T-helper 9 cell (primary cell): ENCODE measurements around the gene AQP4.

Experiments
- DNase-seq: peaks from one replicate; pipeline ENCODE4 v3.0.0-alpha.2; 2020

AQP4 gene

GRCh38 chr18:26832302-26832701 is 33.2 kb downstream of the AQP4 start:
- DNase-seq, result no peak

DNA sequence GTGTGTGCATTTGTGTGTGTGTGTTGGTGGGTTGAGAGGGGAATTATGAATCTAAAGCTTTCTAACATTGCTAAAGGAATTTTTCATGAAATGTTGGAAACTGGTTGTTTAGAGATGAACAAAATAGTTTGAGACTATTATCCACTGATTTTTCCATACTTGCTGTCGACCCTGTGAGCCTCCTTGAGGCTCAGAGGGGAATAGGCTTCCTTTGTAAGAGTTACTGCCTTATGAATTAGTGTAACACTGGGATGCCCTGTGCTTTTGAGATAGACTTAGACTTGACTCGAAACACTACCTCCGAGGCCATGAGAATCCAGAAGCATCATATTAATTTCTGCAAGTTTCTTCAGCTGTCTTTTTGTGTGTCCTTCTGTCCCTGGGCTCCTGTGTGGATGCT is 37.9 kb downstream of the AQP4 start:
- no peak for DNase-seq

GRCh38 chr18:26826656-26827235 is 38.8 kb downstream of the AQP4 start:
- no peak for DNase-seq

- no peak for DNase-seq
Observed at GRCh38 chr18:26821181-26821580, 44.3 kb downstream of the AQP4 start.

- no peak for DNase-seq
Observed at GRCh38 chr18:26819046-26819445, 46.5 kb downstream of the AQP4 start.

DNA sequence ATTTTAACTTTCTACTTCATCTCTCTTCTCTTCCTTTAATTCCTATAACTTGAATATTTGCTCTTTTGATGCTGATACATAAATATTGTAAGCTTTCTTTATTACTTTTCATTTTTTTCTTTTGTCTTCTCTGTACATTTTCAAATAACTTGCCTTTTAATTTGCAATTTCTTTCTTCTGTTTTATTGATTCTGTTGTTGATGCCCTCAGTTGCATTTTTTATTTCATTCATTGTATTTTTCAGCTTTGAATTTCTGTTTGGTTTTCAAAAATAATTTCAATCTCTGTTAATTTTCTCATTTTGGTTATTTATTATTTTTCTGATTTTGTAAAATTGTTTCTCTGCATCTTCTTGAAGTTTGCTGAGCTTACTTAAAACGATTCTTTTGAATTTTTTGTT is 47.0 kb downstream of the AQP4 start:
- no peak for DNase-seq

GRCh38 chr18:26813043-26813442 is 52.5 kb downstream of the AQP4 start:
- no peak for DNase-seq

DNA sequence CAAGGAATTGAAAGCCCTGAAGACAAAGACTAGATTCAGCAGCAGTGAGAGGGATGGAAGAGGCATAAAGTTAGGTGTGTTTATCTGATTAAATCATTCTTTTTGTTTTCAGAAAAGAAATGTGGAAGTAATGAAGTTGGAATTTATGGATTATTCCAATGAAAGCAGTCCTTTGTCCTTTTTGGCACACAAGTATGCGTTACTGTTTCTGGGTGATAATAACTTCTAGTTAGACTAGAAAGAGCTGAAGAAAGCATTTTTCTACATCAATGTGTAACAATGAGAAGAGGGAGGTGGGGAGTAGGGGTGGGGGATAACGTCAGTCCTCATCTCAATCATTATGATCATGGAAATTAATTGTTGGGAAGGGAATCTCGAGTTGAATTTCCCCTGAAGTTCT is 53.0 kb downstream of the AQP4 start:
- DNase-seq, result no peak

- no peak for DNase-seq
Observed at GRCh38 chr18:26809346-26809745, 56.2 kb downstream of the AQP4 start.

- no peak for DNase-seq
Observed at GRCh38 chr18:26806224-26806623, 59.3 kb downstream of the AQP4 start.

DNA sequence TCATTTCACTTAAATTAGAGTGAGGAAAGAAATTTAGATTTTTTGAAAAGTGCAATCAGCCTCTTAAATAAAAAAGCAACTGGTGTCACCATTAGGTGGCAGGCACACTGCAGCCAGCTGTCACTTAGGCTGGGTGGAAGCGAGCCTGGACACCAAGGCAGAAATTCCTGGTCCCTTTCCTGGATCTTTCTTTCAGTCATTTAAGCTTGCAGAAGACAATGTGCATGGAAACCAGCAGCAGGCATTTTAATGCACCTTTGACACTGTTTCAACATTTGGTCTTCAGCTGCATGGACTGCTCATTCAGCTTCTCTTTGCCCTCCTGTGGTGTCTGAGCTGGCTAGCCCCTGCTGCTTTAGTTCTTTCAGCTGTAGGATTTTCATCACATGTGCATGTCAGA is 61.0 kb downstream of the AQP4 start:
- no peak for DNase-seq

- no peak for DNase-seq
Observed at GRCh38 chr18:26803643-26804042, 61.9 kb downstream of the AQP4 start.

DNA sequence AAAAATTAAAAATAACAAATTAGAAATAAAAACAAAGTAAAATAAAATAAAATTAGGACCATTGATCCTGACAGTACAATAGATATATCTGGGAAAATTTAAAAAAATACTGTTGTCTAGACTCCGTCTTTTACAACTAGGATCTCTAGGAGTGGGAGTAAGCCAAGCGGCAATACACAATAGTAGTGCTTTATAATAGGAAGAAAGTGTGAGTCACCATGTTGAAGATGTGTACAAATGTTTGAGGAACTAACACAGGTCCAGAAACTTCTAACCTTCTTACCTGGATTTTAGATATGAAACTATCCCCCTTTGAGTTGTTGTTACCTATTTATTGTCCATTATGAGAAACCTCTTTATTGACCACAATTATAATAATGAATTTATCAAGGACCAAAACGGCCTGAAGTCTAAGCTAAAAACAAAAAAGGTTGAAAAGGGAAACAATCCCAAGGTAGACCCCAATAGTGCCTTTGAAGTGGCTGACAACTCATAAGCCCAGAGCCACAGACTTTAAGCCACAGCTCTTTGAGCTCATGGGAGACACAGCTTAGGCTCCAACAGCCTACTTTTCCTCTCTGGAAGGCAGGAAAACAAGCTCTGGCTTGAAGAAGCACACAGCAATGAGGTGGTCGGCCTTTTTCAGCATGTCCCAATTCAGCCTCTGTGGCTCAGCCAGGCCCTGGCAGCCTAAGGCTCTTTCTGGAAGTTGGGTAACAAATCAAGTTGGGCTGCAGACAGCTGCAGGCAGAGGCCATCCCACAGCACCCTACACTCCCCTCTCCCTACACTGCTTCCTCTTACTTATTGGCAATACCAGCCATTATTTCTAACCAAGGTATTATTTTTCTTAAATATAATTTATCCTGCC is 62.9 kb downstream of the AQP4 start:
- no peak for DNase-seq
